ENCODE data around the gene SMIM36. TPM values are rescaled to one million over a fixed set of nuclear protein-coding genes. Genes with fewer than 3 reads are reported as not detected.
"Not testable (repeated sequence)": the region's sequence is repeated elsewhere in the genome, so short reads cannot be mapped to it uniquely, and the experiment has no call there.

The SMIM36 gene
- total RNA-seq, 1 experiment from 2014 or later = not detected

GRCh38 chr17:55448681-55449080 lies 62.6 kb downstream of the SMIM36 start:
- no peak overlapping the region for H3K4me3 Mint-ChIP-seq (ENCODE audit: low read depth, unreplicated experiment)
- no TSS peak for BruUV-seq (replicated peaks)
- DNase-seq = no peak

GRCh38 chr17:55446581-55447205 lies 64.6 kb downstream of the SMIM36 start:
- no peak for TF ChIP-seq CTCF (IDR thresholded peaks at IDR 0.05; ENCODE audit: unreplicated experiment)
- CTCF ChIA-PET = no interaction called here
- intact Hi-C loops (cut with micrococcal nuclease; ENCODE audit: unreplicated experiment) = no loop called here
- H3K27ac Mint-ChIP-seq (ENCODE audit: unreplicated experiment) = no peak overlapping the region
- peaks cover 35% of the 10 kb centered on the region for H3K4me1 Mint-ChIP-seq (ENCODE audit: low read depth, unreplicated experiment)
- no TSS peak for BruUV-seq (replicated peaks)
- no peak for DNase-seq
- H3K27me3 Mint-ChIP-seq (ENCODE audit: unreplicated experiment) = no peaks in the 10 kb centered on the region
- H3K9me3 Mint-ChIP-seq (ENCODE audit: low read depth, unreplicated experiment) = no peaks in the 10 kb centered on the region
- H3K4me3 Mint-ChIP-seq (ENCODE audit: low read depth, unreplicated experiment) = no peak overlapping the region
- H3K36me3 Mint-ChIP-seq (ENCODE audit: insufficient read depth, unreplicated experiment) = no peaks in the 10 kb centered on the region

More at GRCh38 chr17:55448681-55449080, 62.6 kb downstream of the SMIM36 start:
- intact Hi-C loops (cut with micrococcal nuclease; ENCODE audit: unreplicated experiment) = no loop called here
- no peak overlapping the region for H3K27ac Mint-ChIP-seq (ENCODE audit: unreplicated experiment)
- no peaks in the 10 kb centered on the region for H3K27me3 Mint-ChIP-seq (ENCODE audit: unreplicated experiment)
- no peaks in the 10 kb centered on the region for H3K36me3 Mint-ChIP-seq (ENCODE audit: insufficient read depth, unreplicated experiment)
- CTCF ChIA-PET = no interaction called here
- no peak for TF ChIP-seq CTCF (IDR thresholded peaks at IDR 0.05; ENCODE audit: unreplicated experiment)
- H3K4me1 Mint-ChIP-seq (ENCODE audit: low read depth, unreplicated experiment) = peaks cover 44% of the 10 kb centered on the region
- H3K9me3 Mint-ChIP-seq (ENCODE audit: low read depth, unreplicated experiment) = no peaks in the 10 kb centered on the region

GRCh38 chr17:55446004-55446403 lies 65.2 kb downstream of the SMIM36 start:
- H3K27me3 Mint-ChIP-seq (ENCODE audit: unreplicated experiment); DNase-seq; H3K27ac Mint-ChIP-seq (ENCODE audit: unreplicated experiment); BruUV-seq (replicated peaks); CTCF ChIA-PET; H3K36me3 Mint-ChIP-seq (ENCODE audit: insufficient read depth, unreplicated experiment); H3K4me3 Mint-ChIP-seq (ENCODE audit: low read depth, unreplicated experiment); H3K9me3 Mint-ChIP-seq (ENCODE audit: low read depth, unreplicated experiment); intact Hi-C loops (cut with micrococcal nuclease; ENCODE audit: unreplicated experiment): not testable (repeated sequence)
- peaks cover 28% of the 10 kb centered on the region for H3K4me1 Mint-ChIP-seq (ENCODE audit: low read depth, unreplicated experiment)

- Mint-ChIP-seq H3K9me3 (ENCODE audit: low read depth, unreplicated experiment) (no peaks in the 10 kb centered on the region), H3K4me1 (ENCODE audit: low read depth, unreplicated experiment) (peaks cover 16% of the 10 kb centered on the region), H3K4me3 (ENCODE audit: low read depth, unreplicated experiment) (no peak overlapping the region), H3K27ac (ENCODE audit: unreplicated experiment) (peak overlapping the region; percentile 66), H3K36me3 (ENCODE audit: insufficient read depth, unreplicated experiment) (no peaks in the 10 kb centered on the region), H3K27me3 (ENCODE audit: unreplicated experiment) (no peaks in the 10 kb centered on the region)
- BruUV-seq (replicated peaks) = no TSS peak
- no peak for TF ChIP-seq CTCF (IDR thresholded peaks at IDR 0.05; ENCODE audit: unreplicated experiment)
- DNase-seq = peak; percentile 25
- CTCF ChIA-PET = no interaction called here
- intact Hi-C loops (cut with micrococcal nuclease; ENCODE audit: unreplicated experiment) = no loop called here
These were observed 66.5 kb downstream of the SMIM36 start for GRCh38 chr17:55444471-55445441.
